HepG2 (cell line): Measurements from ENCODE around the gene NUP214. TPM values are rescaled to one million over a fixed set of nuclear protein-coding genes. Genes with fewer than 3 reads are reported as not detected.

Source experiments
- CTCF ChIP-seq: sonication (generic); formaldehyde crosslinking; IDR thresholded peaks from 2 replicates; pipeline ENCODE4 v1.5.0; 2020; ENCODE audit warnings: mild to moderate bottlenecking, missing genetic modification reagents, moderate library complexity
- HNRNPH1 ChIP-seq: fragments of 200-400 bp; formaldehyde crosslinking; optimal IDR thresholded peaks from 2 replicates; pipeline ENCODE3; 2017; ENCODE audit warnings: mild to moderate bottlenecking, low read depth, low read length
- MEIS2 ChIP-seq: sonication (generic); formaldehyde crosslinking; IDR thresholded peaks from 2 replicates; pipeline ENCODE4 v1.9.0; 2021; ENCODE audit warnings: mild to moderate bottlenecking, missing genetic modification reagents
- NAIF1 ChIP-seq: sonication (generic); formaldehyde crosslinking; IDR thresholded peaks from 2 replicates; pipeline ENCODE4 v1.5.0; 2020; ENCODE audit warnings: mild to moderate bottlenecking, missing genetic modification reagents, borderline replicate concordance
- NFE2 ChIP-seq: sonication (generic); formaldehyde crosslinking; IDR thresholded peaks from 2 replicates; pipeline ENCODE4 v1.4.0; 2020; ENCODE audit warnings: missing genetic modification reagents
- SP4 ChIP-seq: sonication (generic); formaldehyde crosslinking; IDR thresholded peaks from 2 replicates; pipeline ENCODE4 v1.8.1; 2023; ENCODE audit warnings: mild to moderate bottlenecking, missing genetic modification reagents
- ZFP90 ChIP-seq: sonication (generic); formaldehyde crosslinking; IDR thresholded peaks from 2 replicates; pipeline ENCODE4 v1.8.0; 2022; ENCODE audit warnings: missing genetic modification reagents, mild to moderate bottlenecking, inconsistent platforms, borderline replicate concordance
- ZNF180 ChIP-seq: sonication (generic); formaldehyde crosslinking; IDR thresholded peaks from 2 replicates; pipeline ENCODE4 v1.4.0; 2020; ENCODE audit warnings: low read depth, missing genetic modification reagents, borderline replicate concordance
- ZNF253 ChIP-seq: sonication (generic); formaldehyde crosslinking; IDR thresholded peaks from 2 replicates; pipeline ENCODE4 v1.8.0; 2022; ENCODE audit warnings: mild to moderate bottlenecking, missing genetic modification reagents, borderline replicate concordance
- polyA plus RNA-seq, 8 experiments: library from polyadenylated mRNA; depleted of rRNA in 3 of 8; stranded (reverse) in 7 of 8; unstranded in 1 of 8; fragments of >200 nt; fragmentation: Illumina TruSeq in 4 of 8; extraction: Trizol in 4 of 8; gene quantifications; 2 replicates each; pipeline versions ENCODE4 v1.2.1 to v1.2.3, GENCODE V29; 2011 to 2016; ENCODE audit warnings: low read depth in 4 of 8, missing spikeins in 1 of 8, mixed read lengths in 1 of 8; ENCODE audit not compliant: insufficient read depth in 1 of 8
- total RNA-seq, 5 experiments: library from RNA; depleted of rRNA; stranded (reverse); fragments of >200 nt; fragmentation: Illumina TruSeq; extraction: Trizol; gene quantifications; 2 replicates each; pipeline ENCODE4 v1.2.3, GENCODE V29; 2016; ENCODE audit warnings: low read depth in 1 of 5
- TF ChIP-seq, protein P1 (sequence below), 2 experiments: sonication (generic) in 1 of 2; formaldehyde crosslinking in 1 of 2; IDR thresholded peaks; 2 replicates each; pipeline versions ENCODE4 v1.6.1 to v1.9.0; 2014 to 2022; ENCODE audit warnings: antibody characterized with exemption in 1 of 2, borderline replicate concordance in 1 of 2, inconsistent platforms in 1 of 2, low read depth in 1 of 2, missing genetic modification reagents in 1 of 2
- TF ChIP-seq, protein P2 (sequence below): sonication (generic); formaldehyde crosslinking; IDR thresholded peaks from 2 replicates; pipeline ENCODE4 v1.5.0; 2020; ENCODE audit warnings: missing genetic modification reagents
- TF ChIP-seq, protein P3 (sequence below): sonication (generic); formaldehyde crosslinking; IDR thresholded peaks from 2 replicates; pipeline ENCODE4 v1.9.0; 2021; ENCODE audit warnings: missing genetic modification reagents, borderline replicate concordance
- TF ChIP-seq, protein P4 (sequence below): sonication (generic); formaldehyde crosslinking; IDR thresholded peaks from 2 replicates; pipeline ENCODE4 v1.8.1; 2022; ENCODE audit warnings: low read depth, mild to moderate bottlenecking, missing genetic modification reagents

NUP214 gene
- total and polyA plus RNA-seq, 2 of the 13 experiments (the other 11 are each of a cell fraction or from before 2014, with no cell fraction given) = 8.4 to 16.0 TPM

DNA sequence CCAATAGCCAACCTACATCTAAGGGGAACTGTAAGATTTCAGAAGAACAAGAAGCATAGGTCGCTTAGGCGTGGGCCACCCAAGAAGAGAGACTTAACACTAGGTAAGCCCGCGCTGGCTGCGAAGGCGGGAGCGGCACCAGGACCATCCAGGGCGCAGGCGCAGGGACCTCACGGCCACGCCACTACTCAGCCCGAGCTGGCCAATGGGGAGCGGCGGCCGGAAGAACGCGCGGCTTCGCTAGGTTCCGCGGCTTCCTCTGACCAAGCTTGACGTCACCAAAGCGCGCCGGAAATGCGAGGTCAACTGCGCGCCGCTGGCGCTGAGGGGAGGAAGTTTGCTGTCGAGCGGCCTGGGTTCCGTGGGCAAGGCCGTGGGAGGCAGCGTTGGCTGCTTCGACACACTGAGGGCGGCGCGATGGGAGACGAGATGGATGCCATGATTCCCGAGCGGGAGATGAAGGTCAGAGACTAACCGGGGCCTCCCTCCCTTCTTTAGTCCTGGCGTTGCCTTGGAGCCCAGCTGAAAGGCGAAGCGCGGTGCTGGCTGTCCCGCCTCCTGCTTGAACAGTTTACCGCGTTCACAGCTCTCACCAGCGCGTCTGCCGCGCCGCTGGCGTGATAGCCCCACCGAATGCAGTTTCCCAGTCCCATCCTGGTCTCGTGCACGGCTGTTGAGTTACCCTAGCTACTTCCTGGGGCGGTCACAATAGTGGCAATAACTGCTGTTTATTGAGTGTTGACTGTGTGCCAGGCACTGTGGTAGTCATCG lies at the start of gene NUP214 (continued):
- TF ChIP-seq ZNF180 (no peak), SP4 (CRISPR knock-in tag) (peak; percentile 86), CTCF (CRISPR knock-in tag) (peak; percentile 29), NAIF1 (CRISPR knock-in tag) (no peak), ZFP90 (CRISPR knock-in tag) (peak; percentile 87; the same call in 1 of the 2 replicates), ZNF253 (CRISPR knock-in tag) (no peak), HNRNPH1 (no peak), NFE2 (CRISPR knock-in tag) (no peak), MEIS2 (CRISPR knock-in tag) (no peak; the same call in 1 of the 2 replicates)
- TF ChIP-seq, protein P1, sequence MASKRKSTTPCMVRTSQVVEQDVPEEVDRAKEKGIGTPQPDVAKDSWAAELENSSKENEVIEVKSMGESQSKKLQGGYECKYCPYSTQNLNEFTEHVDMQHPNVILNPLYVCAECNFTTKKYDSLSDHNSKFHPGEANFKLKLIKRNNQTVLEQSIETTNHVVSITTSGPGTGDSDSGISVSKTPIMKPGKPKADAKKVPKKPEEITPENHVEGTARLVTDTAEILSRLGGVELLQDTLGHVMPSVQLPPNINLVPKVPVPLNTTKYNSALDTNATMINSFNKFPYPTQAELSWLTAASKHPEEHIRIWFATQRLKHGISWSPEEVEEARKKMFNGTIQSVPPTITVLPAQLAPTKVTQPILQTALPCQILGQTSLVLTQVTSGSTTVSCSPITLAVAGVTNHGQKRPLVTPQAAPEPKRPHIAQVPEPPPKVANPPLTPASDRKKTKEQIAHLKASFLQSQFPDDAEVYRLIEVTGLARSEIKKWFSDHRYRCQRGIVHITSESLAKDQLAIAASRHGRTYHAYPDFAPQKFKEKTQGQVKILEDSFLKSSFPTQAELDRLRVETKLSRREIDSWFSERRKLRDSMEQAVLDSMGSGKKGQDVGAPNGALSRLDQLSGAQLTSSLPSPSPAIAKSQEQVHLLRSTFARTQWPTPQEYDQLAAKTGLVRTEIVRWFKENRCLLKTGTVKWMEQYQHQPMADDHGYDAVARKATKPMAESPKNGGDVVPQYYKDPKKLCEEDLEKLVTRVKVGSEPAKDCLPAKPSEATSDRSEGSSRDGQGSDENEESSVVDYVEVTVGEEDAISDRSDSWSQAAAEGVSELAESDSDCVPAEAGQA (IDR thresholded peaks at IDR 0.05; ENCODE audit: low read depth) = peak; percentile 98
- TF ChIP-seq, protein P1 (CRISPR knock-in tag; IDR thresholded peaks at IDR 0.05; ENCODE audit: borderline replicate concordance) = no peak
- TF ChIP-seq, protein P2, sequence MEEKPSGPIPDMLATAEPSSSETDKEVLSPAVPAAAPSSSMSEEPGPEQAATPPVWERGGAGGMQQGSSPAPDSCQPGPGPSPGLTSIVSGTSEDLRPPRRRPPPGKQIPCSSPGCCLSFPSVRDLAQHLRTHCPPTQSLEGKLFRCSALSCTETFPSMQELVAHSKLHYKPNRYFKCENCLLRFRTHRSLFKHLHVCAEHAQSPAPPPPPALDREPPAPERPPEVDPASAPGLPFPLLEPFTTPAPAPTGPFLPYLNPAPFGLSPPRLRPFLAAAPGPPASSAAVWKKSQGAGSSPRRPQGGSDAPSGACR (CRISPR knock-in tag) = peak; percentile 96
- TF ChIP-seq, protein P3, sequence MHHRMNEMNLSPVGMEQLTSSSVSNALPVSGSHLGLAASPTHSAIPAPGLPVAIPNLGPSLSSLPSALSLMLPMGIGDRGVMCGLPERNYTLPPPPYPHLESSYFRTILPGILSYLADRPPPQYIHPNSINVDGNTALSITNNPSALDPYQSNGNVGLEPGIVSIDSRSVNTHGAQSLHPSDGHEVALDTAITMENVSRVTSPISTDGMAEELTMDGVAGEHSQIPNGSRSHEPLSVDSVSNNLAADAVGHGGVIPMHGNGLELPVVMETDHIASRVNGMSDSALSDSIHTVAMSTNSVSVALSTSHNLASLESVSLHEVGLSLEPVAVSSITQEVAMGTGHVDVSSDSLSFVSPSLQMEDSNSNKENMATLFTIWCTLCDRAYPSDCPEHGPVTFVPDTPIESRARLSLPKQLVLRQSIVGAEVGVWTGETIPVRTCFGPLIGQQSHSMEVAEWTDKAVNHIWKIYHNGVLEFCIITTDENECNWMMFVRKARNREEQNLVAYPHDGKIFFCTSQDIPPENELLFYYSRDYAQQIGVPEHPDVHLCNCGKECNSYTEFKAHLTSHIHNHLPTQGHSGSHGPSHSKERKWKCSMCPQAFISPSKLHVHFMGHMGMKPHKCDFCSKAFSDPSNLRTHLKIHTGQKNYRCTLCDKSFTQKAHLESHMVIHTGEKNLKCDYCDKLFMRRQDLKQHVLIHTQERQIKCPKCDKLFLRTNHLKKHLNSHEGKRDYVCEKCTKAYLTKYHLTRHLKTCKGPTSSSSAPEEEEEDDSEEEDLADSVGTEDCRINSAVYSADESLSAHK (CRISPR knock-in tag) = no peak
- TF ChIP-seq, protein P4, sequence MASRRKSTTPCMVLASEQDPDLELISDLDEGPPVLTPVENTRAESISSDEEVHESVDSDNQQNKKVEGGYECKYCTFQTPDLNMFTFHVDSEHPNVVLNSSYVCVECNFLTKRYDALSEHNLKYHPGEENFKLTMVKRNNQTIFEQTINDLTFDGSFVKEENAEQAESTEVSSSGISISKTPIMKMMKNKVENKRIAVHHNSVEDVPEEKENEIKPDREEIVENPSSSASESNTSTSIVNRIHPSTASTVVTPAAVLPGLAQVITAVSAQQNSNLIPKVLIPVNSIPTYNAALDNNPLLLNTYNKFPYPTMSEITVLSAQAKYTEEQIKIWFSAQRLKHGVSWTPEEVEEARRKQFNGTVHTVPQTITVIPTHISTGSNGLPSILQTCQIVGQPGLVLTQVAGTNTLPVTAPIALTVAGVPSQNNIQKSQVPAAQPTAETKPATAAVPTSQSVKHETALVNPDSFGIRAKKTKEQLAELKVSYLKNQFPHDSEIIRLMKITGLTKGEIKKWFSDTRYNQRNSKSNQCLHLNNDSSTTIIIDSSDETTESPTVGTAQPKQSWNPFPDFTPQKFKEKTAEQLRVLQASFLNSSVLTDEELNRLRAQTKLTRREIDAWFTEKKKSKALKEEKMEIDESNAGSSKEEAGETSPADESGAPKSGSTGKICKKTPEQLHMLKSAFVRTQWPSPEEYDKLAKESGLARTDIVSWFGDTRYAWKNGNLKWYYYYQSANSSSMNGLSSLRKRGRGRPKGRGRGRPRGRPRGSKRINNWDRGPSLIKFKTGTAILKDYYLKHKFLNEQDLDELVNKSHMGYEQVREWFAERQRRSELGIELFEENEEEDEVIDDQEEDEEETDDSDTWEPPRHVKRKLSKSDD = peak; percentile 91
